Adipose tissue (tissue), 3 donors: Measurements from ENCODE around the gene RMC1. TPM values are rescaled to one million over a fixed set of nuclear protein-coding genes. Genes with fewer than 3 reads are reported as not detected.
"Not testable (repeated sequence)": the region's sequence is repeated elsewhere in the genome, so short reads cannot be mapped to it uniquely, and the experiment has no call there.

ENCODE experiments used
- H3K27ac ChIP-seq: one replicate; pipeline ENCODE4 v1.5.1; 2013; ENCODE audit warnings: low read depth, low read length
- WGBS, 3 donors: extraction: QIAGEN DNeasy Blood & Tissue Kit; methylation state at CpG; one replicate each; pipeline ENCODE4 v1.1.7; 2013; 5-methylcytosine and 5-hydroxymethylcytosine counted together
- polyA plus RNA-seq, 3 donors: library from polyadenylated mRNA; stranded (reverse); fragments of 200-250 nt; gene quantifications; one replicate each; pipeline ENCODE4 v1.2.3, GENCODE V29; 2013
- donor health status: healthy with polysubstance abuse.
- donor health status: Bipolar disorder and iron deficiency.
- donor health status: healthy.

Gene RMC1
- polyA plus RNA-seq, 3 donors: 13.3 to 23.9 (median 18.4) TPM

DNA sequence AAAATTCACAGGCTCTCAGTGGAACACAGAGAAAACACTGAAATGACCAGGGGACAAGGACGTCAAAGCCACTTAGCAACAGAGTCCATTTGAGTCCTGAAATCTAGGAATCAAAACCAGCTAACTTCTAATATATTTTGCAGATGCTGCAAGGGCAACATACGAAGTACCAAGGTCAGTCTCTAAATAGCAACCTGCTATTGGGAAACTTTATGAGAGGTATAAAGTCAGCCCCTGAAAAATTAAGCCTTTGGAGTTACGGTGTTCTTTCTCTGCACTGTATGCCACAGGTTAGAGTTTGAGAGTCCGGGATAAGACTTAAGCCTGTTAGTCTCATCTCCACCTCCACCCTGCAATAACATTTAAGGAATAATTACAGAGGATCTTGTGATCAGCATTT lies 69.7 kb downstream of the RMC1 start:
- WGBS, 3 donors: 83 to 89% (median 83%) methylated on average over 4 of the region's 4 CpGs
- no peak overlapping the region for H3K27ac ChIP-seq

DNA sequence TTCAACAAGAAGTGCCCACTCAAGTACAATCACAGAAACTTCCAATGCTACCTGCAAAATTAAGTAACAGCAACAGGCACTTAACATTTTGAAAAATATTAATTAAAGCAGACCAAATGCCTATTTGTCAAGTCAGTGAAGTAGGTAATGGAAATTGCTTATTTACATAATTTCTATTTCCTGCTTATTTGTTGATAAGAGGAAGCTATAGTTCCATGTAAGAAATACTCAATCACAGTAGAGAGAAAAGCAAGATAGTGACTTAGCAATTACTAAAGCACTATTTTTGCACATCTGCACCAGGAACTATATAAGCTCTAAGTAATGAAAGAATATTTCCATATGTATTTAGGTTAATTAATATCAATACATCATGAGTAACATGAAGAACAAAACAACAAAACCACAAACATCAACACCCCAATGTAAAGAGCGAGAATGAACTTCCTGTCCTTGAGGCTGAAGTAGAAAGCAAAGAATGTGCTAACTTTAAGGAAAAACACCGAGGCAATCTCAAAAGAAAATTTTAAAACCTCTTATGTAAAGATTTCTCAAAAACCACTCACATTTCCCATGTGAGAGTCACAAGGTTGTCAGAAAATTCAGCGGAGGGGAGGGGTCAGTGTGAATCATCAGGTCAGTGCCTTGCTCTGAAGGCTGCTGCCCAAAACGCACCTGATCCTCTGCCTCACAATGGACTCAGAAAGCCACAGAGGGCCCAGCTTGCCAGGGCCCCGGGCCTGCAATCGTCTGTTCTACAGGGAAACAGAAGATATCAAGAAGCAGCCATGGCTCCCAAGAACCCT lies 70.5 kb downstream of the RMC1 start:
- WGBS, 3 donors: 49 to 59% (median 57%) methylated on average over 6 of the region's 6 CpGs
- H3K27ac ChIP-seq: no peak overlapping the region

DNA sequence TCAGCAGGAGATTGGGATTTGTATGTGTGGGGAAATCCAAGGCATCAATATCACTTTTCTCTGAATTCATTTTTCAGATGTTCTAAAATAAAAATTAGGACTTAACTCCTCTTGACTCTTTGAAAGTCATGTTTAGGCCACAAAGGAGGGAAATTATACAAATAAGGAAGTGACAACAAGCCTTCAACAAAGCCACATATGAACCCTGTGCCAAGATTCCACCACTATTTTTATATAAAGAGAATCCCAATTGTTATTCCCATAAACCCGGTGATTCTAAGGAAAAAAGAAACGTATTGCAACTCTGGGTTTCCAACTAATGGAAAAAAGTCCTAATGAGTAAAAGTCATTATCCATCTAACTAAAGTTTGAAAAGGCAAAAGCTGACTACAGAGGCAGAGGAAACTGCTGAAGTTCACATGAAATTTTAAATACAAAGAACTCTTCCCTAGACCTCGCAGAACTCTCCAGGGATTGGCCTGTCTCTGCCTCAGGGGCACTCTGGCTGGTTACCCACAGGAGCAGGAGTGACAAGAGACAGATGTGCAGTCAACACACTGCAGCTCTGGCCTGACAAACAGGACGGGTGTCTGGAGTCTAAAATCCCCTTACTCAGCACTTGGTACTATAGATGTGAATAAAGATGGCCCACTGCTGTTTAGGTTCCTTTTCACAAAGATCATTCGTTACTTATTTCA lies 71.4 kb downstream of the RMC1 start:
- no peak overlapping the region for H3K27ac ChIP-seq

DNA sequence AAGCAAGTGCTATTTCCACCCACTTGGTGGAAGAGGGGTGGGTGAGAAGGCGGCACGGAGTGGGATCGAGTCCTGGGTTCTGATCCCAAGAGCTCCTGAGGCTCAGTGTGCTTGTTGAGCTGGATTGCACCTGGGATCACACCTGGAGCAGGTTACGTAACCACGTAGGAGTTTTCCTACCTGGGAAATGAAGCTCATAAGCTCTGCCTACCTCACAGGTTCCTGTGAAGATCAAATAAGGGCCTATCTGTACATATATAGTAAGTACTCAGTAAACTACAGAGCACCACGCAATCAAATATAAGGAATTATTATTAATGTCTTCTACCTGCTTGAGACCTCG lies 72.0 kb downstream of the RMC1 start:
- WGBS, 3 donors: 91 to 98% (median 96%) methylated on average over 7 of the region's 7 CpGs
- H3K27ac ChIP-seq: no peak overlapping the region

More for the DNA sequence above, 71.4 kb downstream of the RMC1 start:
- WGBS, 3 donors: 63 to 86% (median 63%) methylated on average over 5 of the region's 5 CpGs

DNA sequence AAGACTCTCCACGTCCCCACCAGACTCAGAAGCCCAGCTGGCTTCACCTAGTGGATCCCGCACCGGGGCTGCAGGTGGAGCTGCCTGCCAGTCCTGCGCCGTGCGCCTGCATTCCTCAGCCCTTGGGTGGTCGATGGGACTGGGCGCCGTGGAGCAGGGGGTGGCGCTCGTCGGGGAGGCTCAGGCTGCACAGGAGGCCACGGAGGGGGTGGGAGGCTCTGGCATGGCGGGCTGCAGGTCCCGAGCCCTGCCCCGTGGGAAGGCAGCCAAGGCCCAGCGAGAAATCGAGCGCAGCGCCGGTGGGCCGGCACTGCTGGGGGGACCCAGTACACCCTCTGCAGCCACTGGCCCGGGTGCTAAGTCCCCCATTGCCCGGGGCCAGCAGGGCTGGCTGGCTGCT lies 74.2 kb downstream of the RMC1 start:
- WGBS, 3 donors: 96 to 97% (median 97%) methylated on average over 17 to 23 of the region's 24 CpGs
- not testable (repeated sequence) for H3K27ac ChIP-seq

DNA sequence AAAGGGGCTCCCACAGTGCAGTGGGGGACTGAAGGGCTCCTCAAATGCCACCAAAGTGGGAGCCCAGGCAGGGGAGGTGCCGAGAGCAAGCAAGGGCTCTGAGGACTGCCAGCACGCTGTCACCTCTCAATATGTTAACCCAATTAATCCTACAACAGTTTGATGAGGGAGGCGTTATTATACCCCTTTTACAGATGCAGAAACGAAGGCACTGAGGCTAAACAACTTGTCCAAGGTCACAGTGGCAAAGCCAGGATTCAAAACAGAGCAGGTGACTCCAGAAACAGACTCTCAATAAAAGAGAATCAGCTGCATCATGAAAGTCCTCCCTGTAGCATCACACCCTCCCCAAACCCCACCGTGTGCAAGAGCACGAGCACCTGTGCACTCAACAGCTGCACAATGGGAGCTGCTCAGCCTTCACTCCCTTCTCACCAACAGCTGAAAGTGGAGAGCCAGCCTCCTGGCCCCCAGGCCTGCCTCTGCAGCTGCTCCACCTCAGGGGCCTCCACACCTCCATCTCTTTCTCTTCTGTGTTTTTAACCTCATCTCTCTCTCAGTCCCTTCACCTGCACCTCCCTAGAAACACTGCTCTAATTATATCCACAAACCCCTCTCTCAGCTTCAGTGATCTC lies 74.9 kb downstream of the RMC1 start:
- 89 to 96% (median 95%) methylated on average over 6 of the region's 6 CpGs for WGBS, 3 donors
- H3K27ac ChIP-seq: no peak overlapping the region

DNA sequence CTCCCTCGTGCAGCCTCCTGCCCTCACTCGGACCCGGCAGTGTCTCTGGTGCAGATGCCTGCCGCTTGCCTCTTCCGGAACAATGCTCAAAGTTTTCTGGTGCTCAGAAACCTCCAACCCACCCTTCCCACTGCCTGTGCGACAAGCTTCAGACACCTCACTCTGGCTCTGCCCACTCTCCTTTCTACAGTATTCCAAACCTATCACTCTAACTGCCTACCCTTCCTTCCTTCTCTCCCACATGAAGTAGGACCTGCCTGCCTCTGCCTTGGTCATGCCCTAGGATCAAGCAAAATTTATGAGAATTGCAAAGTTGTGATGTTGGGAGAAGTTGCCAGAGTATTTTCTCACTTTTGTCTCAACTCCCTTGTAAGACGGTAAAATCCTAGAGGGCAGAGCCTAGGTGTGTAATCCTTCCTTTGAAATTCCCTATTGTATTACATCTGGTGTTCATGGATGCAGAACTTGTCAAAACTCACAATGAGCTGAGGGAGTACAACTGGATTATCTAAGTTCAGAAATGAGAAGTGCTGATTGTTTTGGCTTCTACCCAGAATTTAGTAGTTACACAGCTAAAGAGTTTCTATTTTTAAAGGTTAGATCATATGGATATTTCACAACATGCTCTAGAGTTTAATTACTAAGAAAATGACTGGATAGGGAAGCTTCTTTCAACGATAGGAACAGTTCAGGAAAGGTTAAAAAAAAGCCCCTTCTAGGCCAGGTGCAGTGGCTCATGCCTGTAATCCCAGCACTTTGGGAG lies 75.8 kb downstream of the RMC1 start:
- H3K27ac ChIP-seq: no peak overlapping the region
- 85 to 92% (median 86%) methylated on average over 8 of the region's 8 CpGs for WGBS, 3 donors

DNA sequence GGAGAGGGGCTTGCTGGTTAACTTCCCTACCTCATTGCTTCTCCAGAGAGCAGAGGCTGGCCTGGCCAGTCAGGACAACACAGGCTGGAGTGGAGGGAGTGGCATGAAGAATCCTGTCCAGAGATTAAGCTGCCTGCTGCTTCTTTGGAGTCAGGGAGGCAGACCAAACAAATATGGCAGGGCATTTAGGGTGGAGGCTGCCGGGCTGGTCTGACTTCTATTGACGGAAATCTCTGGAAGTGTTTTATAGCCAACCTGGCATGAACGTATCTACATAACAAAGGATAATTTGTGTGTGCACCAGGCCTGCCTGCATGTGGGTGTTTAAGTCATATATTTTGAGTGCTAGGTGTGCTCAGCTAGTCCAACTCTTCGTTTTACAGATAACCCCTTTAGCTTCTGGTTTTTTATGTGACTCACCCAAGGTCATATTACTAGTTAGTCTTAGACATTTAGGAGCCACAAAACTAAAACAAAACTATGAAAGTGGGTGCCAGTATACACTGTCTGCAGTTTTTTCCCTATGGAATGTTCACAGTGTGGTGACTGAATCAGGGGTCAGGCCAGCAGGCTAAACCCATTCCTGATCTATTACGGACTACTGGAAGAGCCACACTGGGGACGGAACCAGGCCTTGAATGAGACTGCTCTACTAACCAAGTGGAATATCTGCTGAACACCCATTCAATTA lies 77.5 kb downstream of the RMC1 start:
- no peak overlapping the region for H3K27ac ChIP-seq

More for the DNA sequence above, 77.5 kb downstream of the RMC1 start:
- WGBS, 3 donors: 74 to 91% (median 91%) methylated on average over 6 of the region's 6 CpGs

Other genes starting within 250 kb of the RMC1 start
- gene RIOK3, start 50.2 kb upstream of the RMC1 start, polyA plus RNA-seq: 10 to 100 TPM; 33.1 to 37.2 (median 35.0) TPM
- gene NPC1, start 83.0 kb downstream of the RMC1 start, polyA plus RNA-seq: 10 to 100 TPM; 10.9 to 28.3 (median 12.3) TPM
- 10 to 100 TPM in 1 of 3 donors, 1 to 10 TPM in 1, under 1 TPM in 1; 0.92 to 14.4 (median 9.9) TPM for gene ANKRD29, start 159.4 kb downstream of the RMC1 start, polyA plus RNA-seq
- 10 to 100 TPM in 1 of 3 donors, 1 to 10 TPM in 2; 2.1 to 20.8 (median 6.2) TPM for gene LAMA3, start 185.9 kb downstream of the RMC1 start, polyA plus RNA-seq